Stomach (tissue), 4 donors: Measurements from ENCODE around the gene UBAP1.

ENCODE experiments used
- CTCF ChIP-seq, 7 experiments: fragments of 450-650 bp in 4 of 7; fragments of 200-600 bp in 3 of 7; sonication (generic) in 3 of 7; IDR thresholded peaks; one replicate each; pipeline ENCODE4 v1.5.1; 2016 to 2019; ENCODE audit warnings: antibody characterized with exemption in 7 of 7, control low read depth in 2 of 7, mild to moderate bottlenecking in 1 of 7
- EP300 ChIP-seq: sonication (generic); formaldehyde crosslinking; IDR thresholded peaks from one replicate; pipeline ENCODE4 v1.6.1; 2017; ENCODE audit warnings: antibody characterized with exemption
- POLR2A ChIP-seq, 4 donors: fragments of 450-650 bp; IDR thresholded peaks; one replicate each; pipeline ENCODE4 v1.6.1; 2016; ENCODE audit warnings: antibody characterized with exemption in 4 of 4, control low read depth in 2 of 4, mild to moderate bottlenecking in 1 of 4, moderate library complexity in 1 of 4
- POLR2AphosphoS5 ChIP-seq, 3 donors: sonication (generic); formaldehyde crosslinking; IDR thresholded peaks; one replicate each; pipeline ENCODE4 v1.6.1; 2016; ENCODE audit warnings: antibody characterized with exemption in 3 of 3

GRCh38 chr9:34291423-34291822 is 112.6 kb downstream of the UBAP1 start:
- TF ChIP-seq CTCF (IDR thresholded peaks at IDR 0.05) (no peak), POLR2A (IDR thresholded peaks at IDR 0.05) (no peak), EP300 (no peak), POLR2AphosphoS5 (IDR thresholded peaks at IDR 0.05) (no peak)
